Colonic mucosa (tissue), 4 donors: ENCODE results near the gene SLC26A11. TPM values are rescaled to one million over a fixed set of nuclear protein-coding genes. Genes with fewer than 3 reads are reported as not detected.

Experiments
- DNase-seq: peaks from one replicate; pipeline ENCODE4 v3.0.0-alpha.2; 2020
- H3K27ac ChIP-seq: fragments of 200-600 bp; one replicate; pipeline ENCODE4 v1.8.0; 2021
- H3K27me3 ChIP-seq: fragments of 200-600 bp; one replicate; pipeline ENCODE4 v1.8.0; 2021
- H3K36me3 ChIP-seq: fragments of 200-600 bp; one replicate; pipeline ENCODE4 v1.8.0; 2021
- H3K4me1 ChIP-seq: fragments of 200-600 bp; one replicate; pipeline ENCODE4 v1.8.0; 2021; ENCODE audit warnings: mild to moderate bottlenecking
- H3K4me3 ChIP-seq: fragments of 200-600 bp; one replicate; pipeline ENCODE4 v1.8.0; 2021
- H3K9ac ChIP-seq, 2 donors: one replicate each; pipeline ENCODE4 v1.7.0; 2013; ENCODE audit warnings: control low read depth in 2 of 2, low read depth in 2 of 2, low read length in 2 of 2
- H3K9me3 ChIP-seq: fragments of 200-600 bp; one replicate; pipeline ENCODE4 v1.8.0; 2021
- CTCF ChIP-seq: fragments of 200-600 bp; IDR thresholded peaks from one replicate; pipeline ENCODE4 v1.8.0; 2022; ENCODE audit warnings: antibody characterized with exemption, mild to moderate bottlenecking
- intact Hi-C: fragments of 100-400 bp; cut with DNase I; formaldehyde crosslinking; loops from one replicate; pipeline ENCODE4 v1.14.1; 2022
- total RNA-seq, 2 donors: library from RNA; stranded (reverse); fragmentation: NEBNext Ultra II Directional in 1 of 2; extraction: Animal tissue kit (Norgen Biotek cat#: 25700) in 1 of 2; gene quantifications; one replicate each; pipeline ENCODE4 v1.2.1, GENCODE V29; 2021
- donor health status: healthy.
- donor health status: DM: no; HTN: no; CAD: no.
- donor health status: DM: no; HTN: no; CAD: no.

SLC26A11 gene
- total RNA-seq, 2 donors from 2014 or later = 8.0 to 9.3 TPM

- Histone ChIP-seq H3K27ac (no peak overlapping the region), H3K36me3 (no peaks in the 10 kb centered on the region), H3K4me1 (no peaks in the 10 kb centered on the region), H3K4me3 (no peak overlapping the region), H3K27me3 (no peaks in the 10 kb centered on the region), H3K9ac (no peak overlapping the region), H3K9me3 (no peaks in the 10 kb centered on the region)
- TF ChIP-seq CTCF = no peak
- intact Hi-C loops = no loop called here
- DNase-seq = no peak
Measured at GRCh38 chr17:80189611-80190010, 30.6 kb upstream of the SLC26A11 start.

- no peaks in the 10 kb centered on the region for H3K9me3 ChIP-seq
- H3K36me3 ChIP-seq = no peaks in the 10 kb centered on the region
- H3K4me1 ChIP-seq = no peaks in the 10 kb centered on the region
- DNase-seq = no peak
- H3K4me3 ChIP-seq = no peak overlapping the region
- intact Hi-C loops = no loop called here
- H3K27ac ChIP-seq = no peak overlapping the region
- no peak overlapping the region for H3K9ac ChIP-seq
- no peaks in the 10 kb centered on the region for H3K27me3 ChIP-seq
- no peak for TF ChIP-seq CTCF
Measured at GRCh38 chr17:80190716-80191115, 29.5 kb upstream of the SLC26A11 start.

GRCh38 chr17:80191192-80191591 is 29.0 kb upstream of the SLC26A11 start:
- Histone ChIP-seq H3K4me3 (no peak overlapping the region), H3K9me3 (no peaks in the 10 kb centered on the region), H3K4me1 (no peaks in the 10 kb centered on the region), H3K36me3 (no peaks in the 10 kb centered on the region), H3K9ac (no peak overlapping the region), H3K27me3 (no peaks in the 10 kb centered on the region), H3K27ac (no peak overlapping the region)
- DNase-seq = no peak
- intact Hi-C loops = no loop called here
- no peak for TF ChIP-seq CTCF

GRCh38 chr17:80191865-80192661 is 28.2 kb upstream of the SLC26A11 start:
- intact Hi-C loops = no loop called here
- DNase-seq = no peak
- Histone ChIP-seq H3K9me3 (no peaks in the 10 kb centered on the region), H3K4me1 (no peaks in the 10 kb centered on the region), H3K36me3 (no peaks in the 10 kb centered on the region), H3K27ac (no peak overlapping the region), H3K27me3 (no peaks in the 10 kb centered on the region), H3K4me3 (no peak overlapping the region), H3K9ac (no peak overlapping the region)
- no peak for TF ChIP-seq CTCF

GRCh38 chr17:80195141-80195540 is 25.1 kb upstream of the SLC26A11 start:
- Histone ChIP-seq H3K4me3 (no peak overlapping the region), H3K9ac (no peak overlapping the region), H3K4me1 (no peaks in the 10 kb centered on the region), H3K27me3 (no peaks in the 10 kb centered on the region), H3K9me3 (no peaks in the 10 kb centered on the region), H3K36me3 (no peaks in the 10 kb centered on the region), H3K27ac (no peak overlapping the region)
- DNase-seq = no peak
- intact Hi-C loops = no loop called here
- TF ChIP-seq CTCF = no peak
